HFF-Myc (cell line): ENCODE results near the gene EXOC4.

ENCODE experiments used
- DNase-seq: peaks from one replicate; pipeline ENCODE4 v3.0.0-alpha.2; 2011; ENCODE audit warnings: low read depth; ENCODE audit errors: extremely low read depth
- H3K4me3 ChIP-seq: replicated peaks from 2 replicates; pipeline ENCODE4 v1.5.1; 2011; ENCODE audit warnings: low read depth, mild to moderate bottlenecking, control low read depth, low read length
- TF ChIP-seq, protein P1 (sequence below): IDR thresholded peaks from 2 replicates; pipeline ENCODE4 v1.5.1; 2012; ENCODE audit warnings: mild to moderate bottlenecking, low read depth, low read length, control low read depth; ENCODE audit errors: missing control alignments

Gene EXOC4

GRCh38 chr7:134031835-134032617 is 779.1 kb downstream of the EXOC4 start:
- no peak for DNase-seq
- TF ChIP-seq, protein P1, sequence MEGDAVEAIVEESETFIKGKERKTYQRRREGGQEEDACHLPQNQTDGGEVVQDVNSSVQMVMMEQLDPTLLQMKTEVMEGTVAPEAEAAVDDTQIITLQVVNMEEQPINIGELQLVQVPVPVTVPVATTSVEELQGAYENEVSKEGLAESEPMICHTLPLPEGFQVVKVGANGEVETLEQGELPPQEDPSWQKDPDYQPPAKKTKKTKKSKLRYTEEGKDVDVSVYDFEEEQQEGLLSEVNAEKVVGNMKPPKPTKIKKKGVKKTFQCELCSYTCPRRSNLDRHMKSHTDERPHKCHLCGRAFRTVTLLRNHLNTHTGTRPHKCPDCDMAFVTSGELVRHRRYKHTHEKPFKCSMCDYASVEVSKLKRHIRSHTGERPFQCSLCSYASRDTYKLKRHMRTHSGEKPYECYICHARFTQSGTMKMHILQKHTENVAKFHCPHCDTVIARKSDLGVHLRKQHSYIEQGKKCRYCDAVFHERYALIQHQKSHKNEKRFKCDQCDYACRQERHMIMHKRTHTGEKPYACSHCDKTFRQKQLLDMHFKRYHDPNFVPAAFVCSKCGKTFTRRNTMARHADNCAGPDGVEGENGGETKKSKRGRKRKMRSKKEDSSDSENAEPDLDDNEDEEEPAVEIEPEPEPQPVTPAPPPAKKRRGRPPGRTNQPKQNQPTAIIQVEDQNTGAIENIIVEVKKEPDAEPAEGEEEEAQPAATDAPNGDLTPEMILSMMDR, result no peak
- no peak overlapping the region for H3K4me3 ChIP-seq

DNA sequence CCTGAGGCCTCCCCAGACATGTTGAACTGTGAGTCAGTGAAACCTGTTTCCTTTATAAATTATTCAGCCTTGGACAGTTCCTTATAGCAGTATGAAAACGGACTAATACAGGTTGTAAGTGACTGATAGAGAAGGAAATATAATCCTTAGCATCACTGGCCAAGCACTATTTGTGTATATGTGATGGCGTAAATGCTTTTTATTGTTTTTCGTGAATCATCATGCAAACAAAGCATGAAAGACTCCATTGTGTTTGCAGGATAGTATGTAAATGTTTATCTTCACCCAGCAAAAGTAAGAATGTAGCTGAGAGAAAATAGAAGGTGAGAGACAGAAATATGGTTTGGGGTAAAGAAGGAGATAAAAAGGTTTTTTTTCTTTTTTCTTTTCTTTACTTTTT is 781.8 kb downstream of the EXOC4 start:
- no peak for DNase-seq
- no peak overlapping the region for H3K4me3 ChIP-seq
- TF ChIP-seq, protein P1, result no peak

- no peak for DNase-seq
- TF ChIP-seq, protein P1, result no peak
- no peak overlapping the region for H3K4me3 ChIP-seq
Observed at GRCh38 chr7:134037991-134038390, 785.1 kb downstream of the EXOC4 start.

GRCh38 chr7:134040988-134041387 is 788.1 kb downstream of the EXOC4 start:
- H3K4me3 ChIP-seq, result no peak overlapping the region
- no peak for DNase-seq
- TF ChIP-seq, protein P1, result no peak

DNA sequence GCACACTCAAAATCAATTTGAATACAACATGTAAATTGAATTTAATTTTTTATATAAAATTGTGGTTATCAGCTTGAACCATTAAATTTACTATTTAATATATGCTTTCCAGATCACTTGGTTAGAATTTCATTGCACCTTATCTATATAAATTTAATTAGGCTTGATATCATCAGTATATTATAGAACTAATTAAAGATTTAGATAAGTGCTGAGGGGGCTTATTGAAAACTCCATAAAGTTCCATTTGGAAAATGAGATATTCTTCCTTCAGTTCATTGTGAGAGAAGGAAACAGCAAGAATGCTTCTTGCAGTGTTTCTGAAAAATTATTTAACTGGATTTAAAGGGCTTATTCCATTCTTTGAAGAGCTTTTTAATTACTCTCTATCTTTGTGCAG is 788.6 kb downstream of the EXOC4 start:
- TF ChIP-seq, protein P1, result no peak
- no peak for DNase-seq
- no peak overlapping the region for H3K4me3 ChIP-seq

GRCh38 chr7:134042307-134042706 is 789.4 kb downstream of the EXOC4 start:
- TF ChIP-seq, protein P1, result no peak
- no peak overlapping the region for H3K4me3 ChIP-seq
- no peak for DNase-seq

DNA sequence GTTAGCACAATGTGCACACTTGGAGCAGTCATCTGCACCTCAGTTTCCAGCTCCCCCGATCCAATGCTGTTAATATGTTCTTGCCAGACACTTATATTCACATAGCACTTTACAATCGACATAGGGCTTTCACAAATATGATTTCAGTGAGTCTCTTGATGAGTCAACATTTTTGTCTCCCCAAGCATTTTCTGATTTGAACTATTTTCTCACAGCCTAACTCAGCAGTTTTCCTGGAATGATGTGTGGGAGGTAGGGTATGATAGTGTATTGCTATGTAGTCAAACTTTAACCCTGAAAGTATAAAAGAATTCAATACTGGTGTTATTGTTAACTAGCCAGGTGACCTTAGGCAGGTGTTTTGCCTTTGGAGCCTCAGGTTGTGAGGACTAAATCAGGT is 791.8 kb downstream of the EXOC4 start:
- TF ChIP-seq, protein P1, result no peak
- no peak for DNase-seq
- no peak overlapping the region for H3K4me3 ChIP-seq
